Thymus (tissue), 11 donors: ENCODE data around the gene COQ5. TPM values are rescaled to one million over a fixed set of nuclear protein-coding genes. Genes with fewer than 3 reads are reported as not detected.

Experiments used
- DNase-seq, 9 donors: peaks; one replicate each; pipeline ENCODE4 v3.0.0-alpha.2; 2013; ENCODE audit warnings: low spot score in 9 of 9, low read depth in 6 of 9, missing footprints in 1 of 9
- H3K27ac ChIP-seq, 2 donors: one replicate each; pipeline ENCODE4 v1.5.1; 2013; ENCODE audit warnings: control low read depth in 1 of 2, low read depth in 1 of 2, low read length in 1 of 2, mild to moderate bottlenecking in 1 of 2, moderate library complexity in 1 of 2
- H3K27me3 ChIP-seq, 2 donors: one replicate each; pipeline ENCODE4 v1.5.1; 2013; ENCODE audit warnings: low read length in 1 of 2; ENCODE audit not compliant: control insufficient read depth in 2 of 2, insufficient read depth in 1 of 2
- H3K36me3 ChIP-seq, 2 donors: one replicate each; pipeline ENCODE4 v1.5.1; 2013; ENCODE audit warnings: low read length in 1 of 2, mild to moderate bottlenecking in 1 of 2, moderate library complexity in 1 of 2; ENCODE audit not compliant: control insufficient read depth in 2 of 2, insufficient read depth in 2 of 2
- H3K4me1 ChIP-seq, 2 donors: one replicate each; pipeline ENCODE4 v1.5.1; 2013; ENCODE audit warnings: low read length in 2 of 2; ENCODE audit not compliant: control insufficient read depth in 2 of 2, insufficient read depth in 2 of 2
- H3K4me3 ChIP-seq, 2 donors: one replicate each; pipeline ENCODE4 v1.5.1; 2013; ENCODE audit warnings: low read length in 2 of 2, control low read depth in 1 of 2, mild to moderate bottlenecking in 1 of 2
- H3K9me3 ChIP-seq, 2 donors: one replicate each; pipeline ENCODE4 v1.5.1; 2013; ENCODE audit warnings: low read length in 1 of 2, mild to moderate bottlenecking in 1 of 2; ENCODE audit not compliant: control insufficient read depth in 2 of 2, insufficient read depth in 1 of 2
- WGBS: extraction: QIAGEN DNeasy Blood & Tissue Kit; methylation state at CpG from one replicate; pipeline ENCODE4 v1.1.7; 2013; 5-methylcytosine and 5-hydroxymethylcytosine counted together
- polyA plus RNA-seq: library from polyadenylated mRNA; stranded (reverse); fragments of 200-250 nt; gene quantifications from one replicate; pipeline ENCODE4 v1.2.3, GENCODE V29; 2013
- total RNA-seq: library from RNA; stranded (reverse); fragments of 120-200 nt; gene quantifications from one replicate; pipeline ENCODE4 v1.2.4, GENCODE V29; 2013
- donor health status: healthy.

The COQ5 gene
- total and polyA plus RNA-seq, 2 donors = 32.6 to 47.5 TPM

DNA sequence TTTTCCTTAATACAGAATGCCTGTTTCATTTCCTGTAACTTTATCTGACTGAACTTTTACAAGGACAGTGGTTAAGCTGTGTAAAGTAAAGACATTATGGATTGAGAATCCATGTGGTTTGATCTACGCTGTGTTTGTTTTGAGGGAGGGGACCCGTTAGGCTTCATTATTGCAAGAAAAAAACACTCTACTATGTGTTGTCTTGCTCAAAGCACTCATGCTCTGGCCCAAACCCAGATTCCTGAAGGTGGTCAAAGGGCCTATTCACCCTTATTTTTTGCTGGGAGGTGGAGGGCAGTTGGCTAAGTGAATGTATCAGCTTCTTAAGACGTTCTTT lies 17.1 kb upstream of the COQ5 start:
- no peaks in the 10 kb centered on the region for H3K9me3 ChIP-seq
- 95% methylated on average over 3 of the region's 3 CpGs for WGBS
- no peak overlapping the region for H3K27ac ChIP-seq
- no peaks in the 10 kb centered on the region for H3K27me3 ChIP-seq
- H3K4me3 ChIP-seq = no peak overlapping the region
- DNase-seq = no peak
- H3K36me3 ChIP-seq = peaks cover 57 to 81% of the 10 kb centered on the region in 2 donors
- H3K4me1 ChIP-seq = no peaks in the 10 kb centered on the region

- Histone ChIP-seq H3K27ac (no peak overlapping the region), H3K36me3 (peaks cover 45 to 76% of the 10 kb centered on the region in 2 donors), H3K9me3 (no peaks in the 10 kb centered on the region), H3K4me1 (no peaks in the 10 kb centered on the region), H3K4me3 (no peak overlapping the region), H3K27me3 (no peaks in the 10 kb centered on the region)
- no peak for DNase-seq
- WGBS = 97% methylated on average over 3 of the region's 3 CpGs
Measured at GRCh38 chr12:120544691-120545090, 15.7 kb upstream of the COQ5 start.

GRCh38 chr12:120542166-120542565 lies 13.2 kb upstream of the COQ5 start:
- DNase-seq = no peak
- Histone ChIP-seq H3K27ac (no peak overlapping the region), H3K9me3 (no peaks in the 10 kb centered on the region), H3K4me3 (no peak overlapping the region), H3K27me3 (no peaks in the 10 kb centered on the region), H3K4me1 (peaks cover 15% of the 10 kb centered on the region in 2 donors), H3K36me3 (peaks cover 31 to 72% of the 10 kb centered on the region in 2 donors)
- 98% methylated on average over 5 of the region's 5 CpGs for WGBS

DNA sequence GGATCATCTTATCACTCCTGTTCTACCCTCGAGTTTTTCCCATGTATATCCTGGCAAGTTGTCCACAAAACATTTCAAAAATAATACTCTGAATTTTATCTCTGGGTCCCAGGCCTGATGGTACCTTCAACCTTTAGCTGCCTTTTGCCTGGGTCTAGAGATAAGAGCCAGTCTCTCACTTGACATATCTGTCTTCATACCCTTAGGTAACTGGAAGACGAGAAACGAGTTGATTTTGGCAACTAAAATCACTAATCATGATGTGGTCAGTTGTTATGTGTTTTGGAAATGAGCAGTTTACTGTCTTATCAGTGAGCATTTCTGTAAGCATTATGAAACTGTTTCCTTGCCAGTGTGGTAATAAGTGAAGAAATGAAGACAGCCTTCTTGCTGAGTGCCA lies 11.5 kb upstream of the COQ5 start:
- Histone ChIP-seq H3K4me3 (no peak overlapping the region), H3K27me3 (no peaks in the 10 kb centered on the region), H3K36me3 (peaks cover 22 to 65% of the 10 kb centered on the region in 2 donors), H3K4me1 (peaks cover 26 to 29% of the 10 kb centered on the region in 2 donors), H3K27ac (no peak overlapping the region), H3K9me3 (no peaks in the 10 kb centered on the region)
- no peak for DNase-seq
- 59% methylated on average over 3 of the region's 3 CpGs for WGBS

DNA sequence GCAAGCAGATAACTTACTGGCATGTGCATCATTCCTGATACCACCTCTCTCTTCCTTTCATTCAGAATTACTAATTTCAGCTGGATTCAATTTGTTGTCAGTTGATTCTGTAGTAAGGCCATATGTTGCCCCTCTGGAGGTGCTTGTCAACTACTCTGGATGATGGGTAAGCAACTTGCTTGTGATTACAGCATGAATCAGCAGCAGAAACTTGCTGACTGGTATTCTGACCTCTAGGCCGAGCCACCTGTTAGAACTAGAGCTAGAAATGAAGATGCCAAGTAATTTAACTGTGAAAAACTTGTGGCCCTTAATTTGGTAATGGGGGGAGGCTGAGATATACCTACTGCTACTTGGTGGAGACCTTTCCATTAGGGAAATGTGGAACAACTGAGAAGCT lies 10.3 kb upstream of the COQ5 start:
- WGBS = 84% methylated on average over 1 of the region's 1 CpG
- Histone ChIP-seq H3K27ac (no peak overlapping the region), H3K27me3 (no peaks in the 10 kb centered on the region), H3K36me3 (peaks cover 20 to 62% of the 10 kb centered on the region in 2 donors), H3K4me1 (peaks cover 26 to 33% of the 10 kb centered on the region in 2 donors), H3K9me3 (no peaks in the 10 kb centered on the region), H3K4me3 (no peak overlapping the region)
- no peak for DNase-seq

DNA sequence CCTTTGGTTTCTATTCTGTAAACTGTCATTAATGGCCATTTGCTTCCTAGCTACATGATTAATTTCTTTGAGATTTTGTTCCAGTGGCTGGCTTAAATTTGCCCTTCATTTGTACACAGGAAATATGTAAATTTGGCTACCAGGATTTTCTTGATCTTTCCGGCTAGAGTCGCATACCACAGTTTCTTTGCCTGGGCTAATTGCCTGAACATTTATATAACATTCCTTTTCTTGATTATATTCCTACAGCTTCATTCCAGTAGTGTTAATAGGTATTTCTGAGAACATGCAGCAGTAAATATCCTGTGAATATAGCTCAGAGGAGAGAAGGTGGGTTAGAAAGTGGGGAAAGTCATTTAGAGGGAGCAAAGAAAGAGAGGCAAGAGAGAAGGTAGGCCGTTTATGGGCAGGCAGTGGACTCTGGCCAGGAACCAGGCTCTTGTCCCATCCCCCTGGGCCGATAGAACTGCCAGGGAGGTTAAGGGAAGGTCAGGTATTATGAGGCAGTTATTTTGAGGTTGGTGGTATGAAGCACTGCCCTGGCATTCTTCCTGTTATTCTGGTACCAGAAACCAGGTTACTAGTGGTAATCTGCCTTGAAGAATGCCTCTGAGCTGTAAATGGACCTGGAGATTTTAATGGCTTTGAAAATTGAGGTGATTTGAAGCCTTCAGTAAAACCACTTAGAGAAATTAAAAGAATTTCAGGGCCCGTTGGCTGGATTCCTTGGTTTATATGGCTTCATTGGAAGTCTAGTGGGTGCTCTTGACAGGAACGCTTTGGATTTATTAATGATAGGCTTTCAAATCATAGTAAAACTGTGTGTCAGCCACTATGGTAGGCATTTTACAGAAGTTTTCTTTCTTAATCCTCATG lies 9.6 kb upstream of the COQ5 start:
- Histone ChIP-seq H3K4me1 (peaks cover 26 to 35% of the 10 kb centered on the region in 2 donors), H3K36me3 (peaks cover 17 to 58% of the 10 kb centered on the region in 2 donors), H3K9me3 (no peaks in the 10 kb centered on the region), H3K27me3 (no peaks in the 10 kb centered on the region), H3K4me3 (peak overlapping the region in 1 of 2 donors; percentile 17), H3K27ac (peak overlapping the region in 1 of 2 donors; percentile 30)
- no peak for DNase-seq
- 48% methylated on average over 6 of the region's 6 CpGs for WGBS

DNA sequence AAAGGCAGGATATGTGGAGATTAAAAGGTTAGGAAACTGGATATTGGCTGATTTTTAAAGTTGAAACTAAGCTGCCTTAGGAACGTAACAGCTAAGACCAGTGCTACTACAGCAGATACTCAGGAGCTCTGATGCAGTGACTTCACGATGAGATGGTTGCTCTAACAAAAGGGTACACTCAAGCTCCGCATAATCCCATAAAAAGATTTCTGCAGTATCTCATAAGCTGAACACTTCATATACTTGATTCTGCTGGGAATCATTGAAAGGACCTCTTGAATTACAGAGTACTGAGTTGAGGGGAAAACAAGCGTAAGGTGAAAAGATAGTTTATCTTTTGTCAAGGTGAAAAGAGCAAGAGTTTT lies 8.9 kb upstream of the COQ5 start:
- H3K4me1 ChIP-seq = peaks cover 26 to 41% of the 10 kb centered on the region in 2 donors
- H3K4me3 ChIP-seq = peak overlapping the region in 1 of 2 donors; percentile 11
- no peak for DNase-seq
- 87% methylated on average over 4 of the region's 4 CpGs for WGBS
- no peaks in the 10 kb centered on the region for H3K27me3 ChIP-seq
- H3K36me3 ChIP-seq = peaks cover 17 to 51% of the 10 kb centered on the region in 2 donors
- no peaks in the 10 kb centered on the region for H3K9me3 ChIP-seq
- H3K27ac ChIP-seq = no peak overlapping the region

- H3K4me1 ChIP-seq = peaks cover 26 to 44% of the 10 kb centered on the region in 2 donors
- no peaks in the 10 kb centered on the region for H3K27me3 ChIP-seq
- 75% methylated on average over 13 of the region's 13 CpGs for WGBS
- H3K27ac ChIP-seq = peak overlapping the region in 1 of 2 donors; percentile 25
- DNase-seq = peak in 2 of 9 donors; percentile 18 to 24
- peak overlapping the region; percentile 91 to 96 for H3K4me3 ChIP-seq
- H3K36me3 ChIP-seq = peaks cover 11 to 39% of the 10 kb centered on the region in 2 donors
- H3K9me3 ChIP-seq = no peaks in the 10 kb centered on the region
Measured at GRCh38 chr12:120536064-120536791, 7.3 kb upstream of the COQ5 start.
